Dedifferentiated amniotic fluid mesenchymal stem cell (primary cell): ENCODE data around the gene SPRY4.
"Not testable (repeated sequence)": the region's sequence is repeated elsewhere in the genome, so short reads cannot be mapped to it uniquely, and the experiment has no call there.

Source experiments
- DNase-seq: peaks from one replicate; pipeline ENCODE4 v3.0.0-alpha.2; 2016; ENCODE audit errors: extremely low spot score

SPRY4 gene

GRCh38 chr5:142295084-142295758 is 29.6 kb downstream of the SPRY4 start:
- DNase-seq = no peak

GRCh38 chr5:142293486-142293885 is 31.3 kb downstream of the SPRY4 start:
- DNase-seq = no peak

GRCh38 chr5:142292808-142293207 is 32.0 kb downstream of the SPRY4 start:
- DNase-seq = no peak

- no peak for DNase-seq
Measured at GRCh38 chr5:142292249-142292648, 32.6 kb downstream of the SPRY4 start.

- no peak for DNase-seq
Measured at GRCh38 chr5:142290577-142291299, 34.1 kb downstream of the SPRY4 start.

GRCh38 chr5:142289708-142290576 is 34.9 kb downstream of the SPRY4 start:
- no peak for DNase-seq

GRCh38 chr5:142287973-142288313 is 36.9 kb downstream of the SPRY4 start:
- DNase-seq = no peak

- DNase-seq = no peak
Measured at GRCh38 chr5:142287096-142287972, 37.5 kb downstream of the SPRY4 start.

- DNase-seq = no peak
Measured at GRCh38 chr5:142286111-142286510, 38.7 kb downstream of the SPRY4 start.

- no peak for DNase-seq
Measured at GRCh38 chr5:142283304-142283703, 41.5 kb downstream of the SPRY4 start.

- DNase-seq = no peak
Measured at GRCh38 chr5:142281966-142282365, 42.9 kb downstream of the SPRY4 start.

- no peak for DNase-seq
Measured at GRCh38 chr5:142281008-142281367, 43.8 kb downstream of the SPRY4 start.

- DNase-seq = no peak
Measured at GRCh38 chr5:142280066-142281007, 44.5 kb downstream of the SPRY4 start.

GRCh38 chr5:142278627-142279026 is 46.2 kb downstream of the SPRY4 start:
- no peak for DNase-seq

GRCh38 chr5:142277796-142278195 is 47.0 kb downstream of the SPRY4 start:
- no peak for DNase-seq

- DNase-seq = no peak
Measured at GRCh38 chr5:142276517-142276916, 48.3 kb downstream of the SPRY4 start.

- DNase-seq = no peak
Measured at GRCh38 chr5:142275496-142275895, 49.3 kb downstream of the SPRY4 start.

- DNase-seq = not testable (repeated sequence)
Measured at GRCh38 chr5:142272596-142272995, 52.2 kb downstream of the SPRY4 start.

- DNase-seq = not testable (repeated sequence)
Measured at GRCh38 chr5:142264084-142264483, 60.7 kb downstream of the SPRY4 start.

- no peak for DNase-seq
Measured at GRCh38 chr5:142263346-142263745, 61.5 kb downstream of the SPRY4 start.

- DNase-seq = no peak
Measured at GRCh38 chr5:142262683-142263082, 62.1 kb downstream of the SPRY4 start.
